Measurements from ENCODE around the gene NAMPT. TPM values are rescaled to one million over a fixed set of nuclear protein-coding genes. Genes with fewer than 3 reads are reported as not detected.

Gene NAMPT
- total RNA-seq, 2 donors from 2014 or later = 101 to 111 TPM

DNA sequence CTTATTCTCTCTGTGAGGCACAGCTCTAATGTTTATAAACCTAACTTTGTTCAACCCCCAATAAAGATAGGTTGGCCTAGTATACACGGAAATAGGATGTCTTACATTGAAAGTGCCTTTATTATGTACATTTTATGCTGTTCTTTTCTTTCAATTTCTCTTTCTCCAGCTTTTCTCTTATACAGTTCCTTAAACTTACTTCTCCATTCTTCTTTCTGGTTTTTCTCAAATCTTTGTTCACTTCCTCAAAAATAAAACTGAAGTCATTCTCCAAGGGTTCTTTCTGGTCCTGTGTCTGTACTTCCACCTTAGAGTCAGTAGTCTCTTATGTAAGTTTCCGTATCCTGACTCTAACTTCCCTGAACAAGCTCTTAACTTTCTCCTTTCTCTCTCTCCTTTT lies 29.2 kb upstream of the NAMPT start:
- Mint-ChIP-seq H3K36me3 (ENCODE audit: low read depth) (no peaks in the 10 kb centered on the region), H3K27ac (no peak overlapping the region), H3K4me3 (no peak overlapping the region), H3K4me1 (no peaks in the 10 kb centered on the region), H3K27me3 (ENCODE audit: insufficient read depth) (no peaks in the 10 kb centered on the region), H3K9me3 (peaks cover 13% of the 10 kb centered on the region)
- no peak overlapping the region for H3K9ac ChIP-seq (ENCODE audit: extremely low read depth, low read length, poor library complexity, severe bottlenecking)
- TF ChIP-seq, protein P1, sequence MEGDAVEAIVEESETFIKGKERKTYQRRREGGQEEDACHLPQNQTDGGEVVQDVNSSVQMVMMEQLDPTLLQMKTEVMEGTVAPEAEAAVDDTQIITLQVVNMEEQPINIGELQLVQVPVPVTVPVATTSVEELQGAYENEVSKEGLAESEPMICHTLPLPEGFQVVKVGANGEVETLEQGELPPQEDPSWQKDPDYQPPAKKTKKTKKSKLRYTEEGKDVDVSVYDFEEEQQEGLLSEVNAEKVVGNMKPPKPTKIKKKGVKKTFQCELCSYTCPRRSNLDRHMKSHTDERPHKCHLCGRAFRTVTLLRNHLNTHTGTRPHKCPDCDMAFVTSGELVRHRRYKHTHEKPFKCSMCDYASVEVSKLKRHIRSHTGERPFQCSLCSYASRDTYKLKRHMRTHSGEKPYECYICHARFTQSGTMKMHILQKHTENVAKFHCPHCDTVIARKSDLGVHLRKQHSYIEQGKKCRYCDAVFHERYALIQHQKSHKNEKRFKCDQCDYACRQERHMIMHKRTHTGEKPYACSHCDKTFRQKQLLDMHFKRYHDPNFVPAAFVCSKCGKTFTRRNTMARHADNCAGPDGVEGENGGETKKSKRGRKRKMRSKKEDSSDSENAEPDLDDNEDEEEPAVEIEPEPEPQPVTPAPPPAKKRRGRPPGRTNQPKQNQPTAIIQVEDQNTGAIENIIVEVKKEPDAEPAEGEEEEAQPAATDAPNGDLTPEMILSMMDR (conservative IDR thresholded peaks at IDR 0.05) = no peak
- H3K27ac ChIP-seq (ENCODE audit: low read depth, low read length) = no peak overlapping the region
- H3K4me3 ChIP-seq (ENCODE audit: low read length) = no peak overlapping the region
- no peak for DNase-seq
- peaks cover 8% of the 10 kb centered on the region for H3K9me3 ChIP-seq (ENCODE audit: control insufficient read depth, low read length)
- H3K27me3 ChIP-seq (ENCODE audit: control insufficient read depth, insufficient read depth, low read length, poor library complexity, severe bottlenecking) = no peaks in the 10 kb centered on the region
- H3K36me3 ChIP-seq (ENCODE audit: control insufficient read depth, insufficient read depth, low read length) = no peaks in the 10 kb centered on the region
- H3K4me1 ChIP-seq (ENCODE audit: control insufficient read depth, insufficient read depth, low read length) = no peaks in the 10 kb centered on the region
- 74% methylated on average over 2 of the region's 2 CpGs; no CpG with 5 or more reads in 1 of the 2 experiments for WGBS, 2 experiments (ENCODE audit: insufficient coverage in 1 of 2, insufficient read length in 1 of 2)

DNA sequence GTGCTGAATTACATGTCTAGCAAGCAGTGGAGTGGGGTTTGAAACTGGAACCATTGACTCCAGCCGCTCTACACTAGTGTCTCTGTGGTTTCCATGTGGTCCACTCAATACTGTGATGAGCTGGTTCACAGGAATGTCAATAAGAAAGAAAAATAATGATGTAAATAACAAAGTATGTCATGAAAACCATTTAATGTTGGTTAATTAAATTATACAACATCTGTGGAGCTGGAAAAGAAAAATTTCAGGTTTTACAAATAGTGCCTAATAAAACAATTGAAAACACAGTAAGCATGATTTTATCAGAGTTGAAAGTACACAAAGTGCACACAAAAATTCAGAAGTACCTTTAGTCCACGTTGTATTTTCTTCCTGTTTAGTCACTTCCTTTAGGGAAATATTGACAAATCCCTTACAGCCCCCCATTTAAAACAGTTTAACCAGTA lies 28.7 kb upstream of the NAMPT start:
- Histone ChIP-seq H3K9me3 (ENCODE audit: control insufficient read depth, low read length) (peaks cover 8% of the 10 kb centered on the region), H3K36me3 (ENCODE audit: control insufficient read depth, insufficient read depth, low read length) (no peaks in the 10 kb centered on the region), H3K4me3 (ENCODE audit: low read length) (no peak overlapping the region), H3K27me3 (ENCODE audit: control insufficient read depth, insufficient read depth, low read length, poor library complexity, severe bottlenecking) (no peaks in the 10 kb centered on the region), H3K4me1 (ENCODE audit: control insufficient read depth, insufficient read depth, low read length) (no peaks in the 10 kb centered on the region), H3K9ac (ENCODE audit: extremely low read depth, low read length, poor library complexity, severe bottlenecking) (no peak overlapping the region), H3K27ac (ENCODE audit: low read depth, low read length) (no peak overlapping the region)
- DNase-seq = no peak
- 80 to 86% methylated on average over 1 to 2 of the region's 2 CpGs for WGBS, 2 experiments (ENCODE audit: insufficient coverage in 1 of 2, insufficient read length in 1 of 2)
- Mint-ChIP-seq H3K4me3 (no peak overlapping the region), H3K4me1 (no peaks in the 10 kb centered on the region), H3K36me3 (ENCODE audit: low read depth) (no peaks in the 10 kb centered on the region), H3K27me3 (ENCODE audit: insufficient read depth) (no peaks in the 10 kb centered on the region), H3K27ac (no peak overlapping the region), H3K9me3 (peaks cover 10% of the 10 kb centered on the region)
- TF ChIP-seq, protein P1 (conservative IDR thresholded peaks at IDR 0.05) = no peak

DNA sequence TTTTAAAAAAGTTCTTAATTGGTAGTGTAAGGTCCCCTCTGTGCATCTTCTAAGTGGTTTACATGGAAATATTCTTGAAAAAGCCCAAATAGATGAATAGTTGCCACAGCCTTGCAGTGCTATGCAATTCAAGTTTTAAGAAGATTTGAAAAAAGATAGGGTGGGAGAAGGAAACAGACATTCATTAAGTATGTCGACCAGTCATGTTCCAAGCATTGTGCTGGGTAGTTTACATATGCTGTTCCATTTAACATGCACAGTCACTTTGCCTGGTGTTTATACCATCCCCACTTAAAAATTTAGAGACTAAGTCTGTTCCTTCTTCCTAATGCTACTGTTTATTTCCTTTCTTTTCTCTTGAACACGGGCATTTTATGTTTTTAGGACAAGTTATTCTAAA lies 28.1 kb upstream of the NAMPT start:
- no peak for DNase-seq
- H3K4me1 Mint-ChIP-seq = no peaks in the 10 kb centered on the region
- Histone ChIP-seq H3K36me3 (ENCODE audit: control insufficient read depth, insufficient read depth, low read length) (no peaks in the 10 kb centered on the region), H3K4me1 (ENCODE audit: control insufficient read depth, insufficient read depth, low read length) (no peaks in the 10 kb centered on the region), H3K9ac (ENCODE audit: extremely low read depth, low read length, poor library complexity, severe bottlenecking) (no peak overlapping the region), H3K4me3 (ENCODE audit: low read length) (no peak overlapping the region), H3K27ac (ENCODE audit: low read depth, low read length) (no peak overlapping the region), H3K9me3 (ENCODE audit: control insufficient read depth, low read length) (peaks cover 8% of the 10 kb centered on the region), H3K27me3 (ENCODE audit: control insufficient read depth, insufficient read depth, low read length, poor library complexity, severe bottlenecking) (no peaks in the 10 kb centered on the region)
- H3K27me3 Mint-ChIP-seq (ENCODE audit: insufficient read depth) = no peaks in the 10 kb centered on the region
- TF ChIP-seq, protein P1 (conservative IDR thresholded peaks at IDR 0.05) = no peak
- peaks cover 7% of the 10 kb centered on the region for H3K9me3 Mint-ChIP-seq
- no peaks in the 10 kb centered on the region for H3K36me3 Mint-ChIP-seq (ENCODE audit: low read depth)
- H3K4me3 Mint-ChIP-seq = no peak overlapping the region
- H3K27ac Mint-ChIP-seq = no peak overlapping the region
- WGBS, 2 experiments (ENCODE audit: insufficient coverage in 1 of 2, insufficient read length in 1 of 2) = 87% methylated on average over 1 of the region's 2 CpGs; no CpG with 5 or more reads in 1 of the 2 experiments

Measured in endodermal cell (in vitro differentiated cells).